Loucy (cell line): ENCODE data around the gene ADAMTS15.

Source experiments
- CTCF ChIP-seq: fragments of 200-600 bp; sonication (generic); conservative IDR thresholded peaks from 2 replicates; pipeline ENCODE4 v1.5.1; 2014; ENCODE audit warnings: mild to moderate bottlenecking, antibody characterized with exemption, low read length
- EZH2phosphoT487 ChIP-seq: fragments of 200-600 bp; IDR thresholded peaks from 2 replicates; pipeline ENCODE4 v1.6.1; 2018; ENCODE audit warnings: antibody characterized with exemption, mild to moderate bottlenecking, moderate library complexity, borderline replicate concordance

DNA sequence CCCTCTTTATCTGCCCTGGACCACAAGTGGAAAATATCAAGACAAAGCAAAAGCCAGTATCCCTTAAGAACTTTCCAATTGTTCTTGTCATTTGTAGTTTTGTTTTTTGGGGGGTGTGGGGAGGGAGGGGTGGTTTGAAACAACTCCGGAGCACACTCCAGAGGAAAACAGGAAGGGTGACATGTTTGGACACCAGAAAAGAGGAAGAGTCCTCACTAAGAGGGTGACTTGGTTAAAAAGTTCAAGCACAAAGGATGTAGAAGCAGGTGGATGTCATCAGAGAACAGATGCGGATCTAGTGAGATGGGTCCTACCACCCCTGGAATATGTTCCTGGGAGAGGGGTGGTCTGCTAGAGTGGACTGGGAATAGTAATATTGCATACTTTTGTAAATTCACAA lies 45.9 kb upstream of the ADAMTS15 start:
- TF ChIP-seq CTCF (no peak), EZH2phosphoT487 (no peak)
